Stimulated activated CD4-positive, alpha-beta T cell treated with anti-CD3 and anti-CD28 coated beads, TNF-alpha, amount 100 ng/mL, for 24 hours (primary cell): ENCODE data around the gene ST3GAL4.
"Not testable (repeated sequence)": the region's sequence is repeated elsewhere in the genome, so short reads cannot be mapped to it uniquely, and the experiment has no call there.

ENCODE experiments used
- DNase-seq, 3 experiments: peaks; one replicate each; pipeline ENCODE4 v3.0.0-alpha.2; 2020; ENCODE audit warnings: low read depth in 3 of 3

Gene ST3GAL4

DNA sequence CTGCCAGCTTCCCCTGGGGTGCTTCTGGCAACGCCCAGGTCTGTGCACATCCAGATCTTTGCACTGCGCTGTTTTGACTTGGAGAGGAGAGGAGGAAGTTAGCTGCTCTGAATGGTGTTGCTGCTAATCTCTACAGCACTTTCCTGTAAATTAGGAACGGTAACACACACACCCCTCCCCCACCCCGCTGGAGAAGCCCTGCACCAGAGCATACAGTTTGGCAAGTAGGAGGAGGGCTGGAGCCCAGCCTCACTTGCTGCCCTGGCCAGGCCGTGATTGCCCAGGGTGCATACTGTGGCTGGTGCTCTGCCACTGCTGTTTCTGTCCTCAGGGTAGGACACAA, 31.2 kb downstream of the ST3GAL4 start:
- DNase-seq: not testable (repeated sequence)

DNA sequence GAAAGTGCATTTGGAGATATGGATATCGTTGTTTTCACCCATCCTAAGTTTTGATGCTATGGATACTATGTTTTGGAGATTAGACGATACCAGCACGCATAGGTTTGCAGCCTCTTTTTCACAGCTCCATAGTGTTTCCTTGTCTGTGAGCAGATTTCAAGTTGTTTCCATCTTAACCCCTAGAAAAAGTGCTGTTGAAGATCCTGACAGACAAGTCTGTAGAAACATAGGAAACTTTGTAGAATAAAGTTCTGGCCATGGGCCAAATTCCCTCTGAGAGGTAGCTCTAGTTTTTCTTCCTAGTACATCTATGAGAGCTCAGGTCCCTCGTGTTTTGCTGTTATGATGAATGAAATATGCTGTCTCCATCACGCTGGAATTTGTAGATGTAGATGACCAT, 32.4 kb downstream of the ST3GAL4 start:
- no peak for DNase-seq

DNA sequence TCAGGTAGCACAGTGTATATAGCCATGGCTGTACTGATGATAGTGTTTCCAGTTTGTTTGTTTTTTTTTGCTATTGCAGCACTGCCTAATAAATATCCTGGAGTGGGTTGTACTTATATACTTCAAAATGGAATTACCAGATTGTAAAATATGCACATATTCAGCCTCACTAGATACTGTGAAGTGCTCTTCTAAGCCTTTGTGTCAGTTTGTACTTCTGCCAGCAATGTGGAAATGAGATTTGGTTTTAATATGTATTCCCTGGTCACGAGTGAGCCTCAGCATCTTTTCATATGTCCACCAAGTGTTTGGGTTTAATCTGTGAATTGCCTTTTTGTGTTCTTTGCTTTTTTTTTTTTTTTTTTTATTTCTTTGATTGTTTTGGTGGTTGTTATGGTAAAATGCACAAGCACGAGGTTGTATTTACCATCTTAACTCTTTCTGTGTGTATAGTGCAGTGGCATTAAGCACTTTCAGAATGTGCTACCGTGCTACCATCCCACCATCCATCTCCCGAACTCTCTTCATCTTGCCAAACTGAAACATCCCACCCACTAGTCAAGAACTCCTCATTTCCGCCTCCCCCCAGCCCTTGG, 34.9 kb downstream of the ST3GAL4 start:
- DNase-seq: no peak

DNA sequence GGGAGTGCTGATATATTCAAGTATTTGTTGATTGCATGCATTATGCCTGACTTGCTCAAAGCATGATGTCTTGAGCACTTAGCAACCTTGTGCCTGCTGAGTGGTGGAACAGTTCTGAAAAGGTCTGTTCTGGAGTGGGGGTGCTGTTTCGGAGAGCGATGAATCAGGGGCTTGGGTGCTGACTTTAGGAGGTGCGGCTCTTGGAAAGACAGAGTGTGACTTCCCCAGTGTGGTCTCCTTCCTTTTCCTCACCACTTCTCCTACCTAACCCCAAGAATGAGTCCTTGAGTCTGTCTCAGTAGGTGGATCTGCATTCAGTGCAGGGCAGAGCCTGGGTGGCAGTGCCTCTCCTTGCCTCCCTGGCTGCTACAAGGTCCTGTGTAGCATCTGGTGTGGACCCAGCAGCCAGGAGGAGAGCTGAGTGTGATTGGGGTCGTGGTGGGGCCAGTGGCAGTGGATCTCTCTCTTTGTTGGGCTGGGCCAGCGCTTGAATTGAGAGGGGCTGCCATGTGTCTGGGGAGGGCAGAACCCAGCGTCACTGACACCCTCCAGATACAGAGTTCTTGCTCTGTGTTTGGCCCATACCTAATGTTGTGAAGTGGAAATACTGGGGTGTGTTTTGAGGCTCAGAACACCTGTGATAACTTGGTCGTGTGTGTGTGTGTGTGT, 35.9 kb downstream of the ST3GAL4 start:
- no peak for DNase-seq

DNA sequence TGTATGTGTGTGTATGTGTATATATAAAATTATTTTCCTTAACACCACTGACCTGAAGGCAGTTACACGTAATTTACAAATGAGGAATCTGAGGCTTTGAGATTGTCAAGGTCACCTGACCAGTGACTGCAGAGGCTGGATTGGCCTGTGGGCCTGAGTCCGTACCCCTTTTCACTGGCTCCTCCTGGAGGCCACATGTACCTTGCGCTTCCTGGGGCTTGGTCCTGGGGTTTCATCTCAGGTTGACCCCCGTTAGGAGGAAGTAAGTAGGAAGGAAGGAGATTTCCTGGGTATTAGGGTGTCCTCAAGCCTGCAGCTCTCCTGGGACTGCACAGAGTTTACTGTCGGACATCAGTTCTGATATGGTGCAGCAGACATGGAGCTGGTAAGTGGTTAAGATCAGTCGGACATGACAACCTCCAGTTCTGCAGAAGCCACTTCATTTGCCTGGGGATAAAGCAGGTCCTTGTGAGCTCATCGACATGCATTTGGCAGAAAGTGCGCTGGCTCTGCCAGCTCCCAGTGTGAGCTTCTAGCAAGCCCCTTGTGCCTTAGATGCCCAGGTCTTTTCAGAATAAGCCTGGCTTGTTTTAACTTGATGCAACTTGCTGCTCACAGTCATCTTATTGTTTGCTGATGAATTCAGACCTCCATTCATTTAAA, 36.6 kb downstream of the ST3GAL4 start:
- no peak for DNase-seq

DNA sequence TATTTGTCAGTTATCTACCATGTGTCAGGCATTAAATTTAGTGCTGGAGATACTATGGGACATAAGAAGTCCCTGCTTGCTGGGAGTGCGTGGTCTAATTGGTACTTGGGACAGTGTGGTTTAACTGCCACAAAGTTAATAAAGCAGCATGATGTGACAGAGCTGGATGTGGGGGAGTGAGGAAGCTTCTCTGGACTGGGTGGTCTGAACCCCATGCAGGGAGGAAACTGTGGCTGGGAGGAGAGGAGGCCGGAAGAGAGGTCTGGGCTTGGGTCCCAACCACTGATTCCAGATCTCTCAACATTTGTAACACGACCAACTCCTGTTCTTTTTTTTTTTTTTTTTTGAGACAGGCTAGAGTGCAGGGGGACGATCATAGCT, 37.1 kb downstream of the ST3GAL4 start:
- DNase-seq: no peak

DNA sequence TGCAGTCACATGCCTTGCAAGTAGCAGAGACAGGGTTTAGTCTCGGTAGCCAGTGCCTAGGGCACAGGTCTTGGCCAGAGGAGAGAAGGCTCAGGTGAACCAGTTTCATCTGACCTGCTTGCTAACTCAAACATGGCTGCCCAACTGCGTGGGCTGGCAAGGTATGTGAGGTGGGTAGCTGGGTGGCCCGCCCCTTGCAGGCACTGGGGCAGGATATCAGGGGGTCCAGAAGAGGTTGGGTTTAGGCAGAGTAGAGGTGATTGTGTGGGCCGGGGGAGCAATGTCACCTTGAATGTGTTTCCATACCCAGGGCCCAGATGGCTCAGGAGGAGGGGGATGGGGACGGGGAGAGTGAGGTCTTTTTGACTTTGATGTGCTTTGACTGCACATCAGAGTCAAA, 37.7 kb downstream of the ST3GAL4 start:
- no peak for DNase-seq

DNA sequence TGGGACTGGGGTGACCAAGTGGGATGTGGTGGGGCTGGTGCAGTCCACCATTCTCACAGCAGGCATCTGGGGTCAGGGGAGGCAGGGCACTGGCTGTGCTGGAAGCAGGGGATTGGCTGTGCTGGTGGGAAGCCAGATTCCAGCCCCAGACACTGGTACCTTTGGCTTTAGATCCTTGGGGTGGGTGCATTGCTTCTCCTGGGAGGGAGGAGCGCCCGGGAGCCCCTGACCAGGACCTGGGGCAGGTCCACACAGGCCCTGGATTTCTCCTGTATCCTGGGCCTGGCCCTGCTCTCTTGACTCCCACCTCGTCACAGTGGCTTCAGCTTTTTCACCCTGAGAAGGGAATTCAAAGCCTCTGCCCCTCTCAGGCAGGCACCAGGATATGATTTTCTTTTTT, 38.5 kb downstream of the ST3GAL4 start:
- DNase-seq: no peak

DNA sequence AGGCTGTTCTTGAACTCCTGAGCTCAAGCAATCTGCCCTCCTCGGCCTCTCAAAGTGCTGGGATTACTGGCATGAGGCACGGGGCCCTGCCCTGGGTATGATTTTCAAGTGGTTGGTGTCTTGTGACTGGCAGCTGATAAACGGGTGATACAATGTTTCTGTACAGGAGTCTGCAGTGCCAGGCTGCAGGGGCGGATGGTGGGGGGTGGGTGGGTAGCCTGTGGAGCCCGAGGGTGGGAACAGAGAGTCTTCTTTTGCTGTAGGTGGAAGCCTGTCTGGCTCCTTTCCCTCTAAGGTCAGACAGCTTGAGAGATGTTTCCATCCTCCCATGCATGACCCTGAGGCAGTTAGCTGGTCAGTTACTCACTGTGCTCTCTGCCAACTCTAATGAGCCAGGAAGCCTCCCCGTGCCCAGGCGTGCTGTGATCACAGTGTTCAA, 39.2 kb downstream of the ST3GAL4 start:
- not testable (repeated sequence) for DNase-seq

DNA sequence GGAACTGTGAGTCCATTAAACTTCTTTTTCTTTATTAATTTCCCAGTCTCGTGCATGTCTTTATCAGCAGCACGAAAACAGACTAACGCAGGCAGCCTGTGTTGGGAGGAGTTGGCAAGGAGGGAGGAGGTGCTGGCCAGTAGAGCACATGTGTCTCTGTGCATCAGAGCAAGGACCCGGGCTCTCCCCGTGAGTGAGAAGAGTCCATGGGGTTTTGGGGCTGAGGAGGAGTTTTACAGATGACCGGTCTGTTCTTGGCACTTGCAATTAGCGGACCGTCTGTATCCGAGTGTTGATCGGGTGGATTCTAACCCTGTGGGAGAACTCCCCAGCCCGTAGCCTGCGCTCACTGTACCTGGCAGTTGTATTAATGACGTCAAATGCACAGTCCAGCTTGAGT, 40.3 kb downstream of the ST3GAL4 start:
- DNase-seq: not testable (repeated sequence)

DNA sequence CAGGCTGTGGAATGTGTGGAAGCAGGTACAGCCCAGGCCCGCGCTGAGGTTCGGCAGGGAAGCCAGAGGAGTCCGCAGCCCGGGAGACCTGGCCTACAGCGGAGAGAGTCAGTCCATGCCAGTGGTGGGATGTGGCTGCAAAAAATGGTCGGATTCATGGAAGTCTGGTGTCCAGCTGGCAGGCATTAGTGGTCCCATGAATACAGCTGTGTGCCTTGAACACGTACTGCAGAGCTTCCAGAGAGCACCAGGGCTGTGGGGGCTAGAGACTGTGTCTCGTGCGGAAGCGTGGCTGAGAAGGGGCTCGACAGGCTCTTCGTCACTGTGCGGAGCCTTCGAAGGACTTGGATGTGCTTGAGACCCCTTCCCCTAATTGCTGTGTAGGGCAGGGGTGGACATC, 40.8 kb downstream of the ST3GAL4 start:
- DNase-seq: not testable (repeated sequence)

DNA sequence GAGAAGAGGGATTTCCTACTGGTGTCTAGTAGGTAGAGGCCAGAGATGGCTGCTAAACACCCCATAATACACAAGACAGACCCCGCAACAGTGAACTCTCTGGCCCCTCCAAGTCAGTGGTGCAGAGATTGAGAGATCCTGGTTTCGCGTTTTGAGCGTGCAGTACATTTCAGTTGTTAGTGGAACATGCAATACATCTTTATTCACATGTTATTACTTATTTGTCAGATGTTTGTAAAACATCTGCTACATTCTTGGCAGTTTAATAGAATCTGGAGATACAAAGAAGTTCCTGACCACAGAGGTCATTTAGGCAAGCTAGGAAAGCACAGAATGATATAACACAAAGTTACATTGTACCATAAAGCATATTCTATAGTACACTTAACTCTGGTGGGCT, 41.5 kb downstream of the ST3GAL4 start:
- DNase-seq: no peak

DNA sequence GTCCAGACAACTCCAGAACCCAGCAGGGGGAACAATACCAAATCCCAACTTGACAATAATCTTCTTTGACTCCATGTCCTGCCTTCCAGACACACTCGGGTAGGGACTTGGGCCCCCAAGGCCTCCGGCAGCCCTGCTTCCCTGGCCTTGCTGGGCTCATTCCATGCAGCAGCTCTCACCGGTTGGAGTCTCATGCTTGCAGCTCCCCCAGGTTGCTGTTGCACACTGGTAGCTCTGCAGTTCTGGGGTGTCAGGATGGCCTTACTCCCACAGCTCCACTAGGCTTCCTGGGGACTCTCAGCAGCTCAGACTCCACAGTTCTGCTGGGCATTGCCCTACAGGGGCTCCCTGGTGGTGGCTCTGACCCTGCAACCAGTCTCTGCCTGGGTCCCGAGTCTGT, 42.8 kb downstream of the ST3GAL4 start:
- no peak for DNase-seq

DNA sequence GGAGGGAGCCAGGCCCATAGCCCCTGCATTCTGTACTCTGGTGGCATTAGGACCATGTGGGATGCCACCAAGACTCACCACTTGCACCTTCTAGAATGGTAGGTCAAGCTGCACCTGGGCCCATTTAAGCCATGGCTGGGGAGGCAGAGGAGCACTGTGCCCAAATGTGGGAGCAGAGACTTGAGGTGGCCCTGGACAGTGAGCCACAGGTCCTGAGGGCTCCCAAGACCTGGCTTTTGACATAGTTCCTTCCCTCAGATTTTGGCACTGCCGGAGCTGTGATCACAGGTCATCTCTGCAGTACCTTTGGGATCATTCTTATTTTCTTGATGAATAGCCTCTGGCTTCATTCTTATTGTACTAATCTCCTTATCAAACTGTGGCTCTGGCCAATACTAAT, 43.2 kb downstream of the ST3GAL4 start:
- DNase-seq: no peak

DNA sequence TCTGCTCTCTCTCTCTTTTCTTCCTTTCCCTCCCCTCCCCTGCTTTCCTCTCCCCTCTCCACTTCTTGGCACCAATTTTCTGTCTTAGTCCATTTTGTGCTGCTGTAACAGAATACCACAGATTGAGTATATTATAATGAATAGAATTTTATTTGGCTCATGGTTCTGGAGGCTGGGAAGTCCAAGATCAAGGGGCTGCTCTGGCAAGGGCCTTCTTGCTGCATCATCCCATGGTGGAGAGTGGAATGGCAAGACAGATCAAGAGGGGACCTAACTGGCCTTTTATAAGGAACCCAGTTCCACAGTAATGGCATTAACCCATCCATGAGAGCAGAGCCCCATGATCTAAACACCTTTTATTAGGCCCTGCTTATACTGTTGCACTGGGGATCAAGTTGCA, 44.5 kb downstream of the ST3GAL4 start:
- DNase-seq: no peak

DNA sequence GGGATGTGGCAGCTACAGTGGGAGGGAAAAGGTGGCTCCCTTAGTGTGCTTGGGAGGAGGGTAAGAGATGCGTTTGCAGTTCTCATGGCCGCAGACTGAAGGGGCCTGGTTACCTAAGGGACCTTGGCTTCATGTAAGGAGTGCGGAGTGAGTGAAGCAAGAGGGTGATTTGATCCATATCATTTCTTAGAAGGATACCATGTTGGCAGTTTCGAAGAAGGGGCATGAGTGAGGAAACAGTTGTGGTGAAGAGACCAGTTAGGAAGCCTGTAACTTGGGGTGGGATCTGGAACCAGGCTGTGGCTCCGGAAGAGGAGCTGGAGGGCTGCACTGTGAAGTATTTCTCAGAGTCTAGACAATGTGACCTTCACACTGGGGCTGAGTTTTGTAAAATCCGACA, 45.0 kb downstream of the ST3GAL4 start:
- DNase-seq: no peak

DNA sequence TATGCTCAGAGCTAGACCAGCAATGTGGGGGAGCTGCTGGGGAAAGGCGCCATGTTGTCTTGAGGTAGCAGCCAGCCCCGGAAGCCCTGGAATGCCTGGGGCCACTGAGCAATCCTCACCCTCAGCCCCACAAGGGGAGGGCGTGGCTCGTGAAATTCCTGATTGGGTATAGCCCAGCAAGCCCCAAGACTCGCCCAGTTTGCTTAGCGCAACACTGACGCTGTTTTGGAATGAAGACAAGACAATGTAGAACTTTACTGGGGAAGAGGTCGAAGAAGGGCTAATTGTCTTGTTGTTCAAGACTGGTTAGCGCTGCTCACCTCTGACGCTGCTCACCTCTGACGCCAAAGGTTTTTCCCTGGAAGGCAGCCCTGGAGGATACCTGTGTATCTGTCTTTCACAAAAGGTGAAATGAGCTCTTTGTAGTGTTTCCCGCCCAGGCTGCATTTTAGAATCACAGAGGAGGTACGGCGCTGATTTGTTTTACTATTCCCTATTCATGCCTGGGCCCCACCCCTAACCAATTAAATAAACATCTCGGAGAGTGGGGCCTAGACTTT, 47.6 kb downstream of the ST3GAL4 start:
- no peak for DNase-seq

DNA sequence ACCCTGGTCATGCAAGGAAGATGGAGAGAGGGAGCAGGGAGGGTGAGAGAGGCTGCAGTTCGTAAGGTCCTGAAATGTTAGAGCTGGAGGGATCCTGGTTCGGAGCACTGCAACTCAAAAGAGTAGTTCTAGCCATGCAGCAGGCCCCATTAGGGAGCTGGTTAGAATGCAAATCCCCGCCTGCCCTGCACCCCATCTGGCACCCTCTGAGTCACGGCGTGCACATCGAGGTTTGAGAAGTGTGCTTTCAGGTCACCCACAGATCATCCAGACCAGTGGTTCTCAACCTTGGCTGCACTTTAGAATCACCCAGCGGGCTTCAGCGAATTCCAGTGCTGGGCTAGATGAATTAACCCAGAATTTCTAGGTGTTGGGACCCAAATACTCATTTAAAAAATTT, 48.2 kb downstream of the ST3GAL4 start:
- no peak for DNase-seq

DNA sequence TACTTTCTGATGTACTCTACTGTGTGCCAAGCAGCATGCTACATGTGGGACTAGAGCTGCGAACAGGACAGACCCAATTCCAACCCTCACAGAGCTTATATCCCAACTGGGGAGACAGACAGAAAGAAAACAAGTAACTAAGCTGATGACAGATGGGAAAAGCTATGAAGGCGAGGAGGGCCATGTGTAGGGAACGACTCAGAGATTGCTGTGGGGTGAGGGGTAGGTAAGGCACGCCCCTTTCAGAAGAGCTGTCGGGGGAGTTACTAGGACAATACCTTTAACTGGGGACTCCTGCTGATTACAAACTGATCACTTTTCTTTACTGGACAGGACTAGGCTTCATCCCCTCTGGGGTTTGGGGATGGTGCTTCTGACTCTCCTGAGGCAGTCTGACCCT, 48.9 kb downstream of the ST3GAL4 start:
- DNase-seq: no peak

DNA sequence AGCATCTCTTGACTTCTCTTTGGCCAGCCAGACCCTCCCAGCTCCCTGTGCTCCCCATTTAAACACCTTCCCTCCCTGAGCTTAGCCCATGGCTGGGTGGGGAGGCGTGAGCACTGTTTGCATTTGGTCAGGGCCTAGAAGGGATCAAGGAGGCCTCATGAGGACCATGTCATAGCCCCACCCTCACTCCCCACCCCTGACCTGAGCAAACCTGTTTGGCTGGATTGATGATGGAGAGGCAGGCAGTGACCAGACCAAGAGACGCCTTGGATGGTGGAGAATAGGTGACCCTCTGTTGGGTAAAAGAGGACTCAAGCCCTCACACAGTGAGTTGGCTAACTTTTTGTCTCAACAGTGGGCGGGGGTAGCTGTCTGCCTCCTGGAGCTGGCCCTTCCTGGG, 49.9 kb downstream of the ST3GAL4 start:
- no peak for DNase-seq

DNA sequence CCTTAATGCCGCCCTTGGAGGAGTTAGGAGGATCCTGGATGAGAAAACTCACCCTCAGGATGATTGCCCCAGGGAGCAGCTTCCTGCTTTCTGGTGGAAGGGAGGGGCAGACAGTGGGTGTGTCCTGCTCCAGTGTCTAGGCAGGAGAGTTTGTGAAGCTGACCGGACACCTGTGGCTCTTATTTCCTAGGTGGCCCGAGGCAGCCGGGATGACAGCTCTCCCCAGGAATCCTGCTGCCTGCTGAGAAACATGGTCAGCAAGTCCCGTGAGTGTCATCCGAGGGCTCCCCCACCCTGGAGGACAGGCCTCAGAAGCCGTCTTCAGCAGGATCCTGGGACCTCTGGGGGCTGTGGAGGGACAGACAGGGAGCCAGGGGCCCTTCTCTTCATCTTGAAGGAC, 50.4 kb downstream of the ST3GAL4 start:
- no peak for DNase-seq

DNA sequence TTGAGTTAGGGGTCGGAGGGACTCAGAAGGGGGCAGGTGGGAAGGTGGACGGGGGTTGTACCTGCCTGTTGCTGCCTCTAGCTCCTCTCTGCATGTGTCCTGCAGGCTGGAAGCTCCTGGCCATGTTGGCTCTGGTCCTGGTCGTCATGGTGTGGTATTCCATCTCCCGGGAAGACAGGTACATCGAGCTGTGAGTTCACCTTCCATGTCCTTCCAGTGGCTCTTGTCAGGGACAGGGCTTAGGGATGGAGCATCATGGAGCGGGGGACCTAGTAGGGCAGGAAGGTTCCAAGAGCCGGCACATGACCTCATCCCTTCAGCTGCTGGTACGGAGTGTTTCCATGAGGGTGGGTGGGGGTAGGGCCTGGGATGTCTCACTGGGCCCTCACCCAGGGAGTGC, 50.9 kb downstream of the ST3GAL4 start:
- DNase-seq: no peak

DNA sequence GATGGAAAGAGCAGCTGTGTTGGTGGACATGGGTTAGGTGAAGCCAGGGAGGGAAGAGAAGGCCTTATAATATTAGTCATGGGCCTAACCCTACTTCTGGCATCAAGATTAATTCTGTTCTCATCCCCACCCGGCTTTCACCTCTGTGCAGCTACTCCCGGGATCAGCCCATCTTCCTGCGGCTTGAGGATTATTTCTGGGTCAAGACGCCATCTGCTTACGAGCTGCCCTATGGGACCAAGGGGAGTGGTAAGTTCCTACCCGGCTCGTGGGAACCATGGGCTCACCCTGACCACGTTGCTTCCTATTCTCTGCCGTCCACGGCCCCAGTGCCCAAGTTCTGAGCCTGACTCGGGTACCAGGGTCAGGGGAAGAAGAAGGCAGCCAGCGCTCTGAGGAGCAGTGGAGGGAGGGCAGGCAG, 51.6 kb downstream of the ST3GAL4 start:
- no peak for DNase-seq
